Measurements from ENCODE around the gene ISM2. TPM values are rescaled to one million over a fixed set of nuclear protein-coding genes. Genes with fewer than 3 reads are reported as not detected.
A peak's percentile ranks its signal among the peaks of the same experiment; 100 is the strongest.
"Not testable (repeated sequence)": the region's sequence is repeated elsewhere in the genome, so short reads cannot be mapped to it uniquely, and the experiment has no call there.

Gene ISM2
- total RNA-seq: not detected

GRCh38 chr14:77498120-77498979 lies at the start of gene ISM2:
Gene ISM2, minus strand, starts transcription at chr14:77498816. Its CDS starts 23 bp downstream, at chr14:77498793.
- ChIA-PET POLR2A (no interaction called here), CTCF (interaction anchor here (1.0 kb wide), 1 partner anchor 11 kb away, joined by 3 read pairs; no protein-coding TSS in a partner anchor)
- peaks cover 3% of the 10 kb centered on the region for H3K9me3 Mint-ChIP-seq
- peaks cover 6% of the 10 kb centered on the region for H3K4me1 Mint-ChIP-seq
- peak within 1 kb of the TSS; percentile 59 for H3K4me3 Mint-ChIP-seq
- H3K36me3 Mint-ChIP-seq (ENCODE audit: low read depth): peaks cover 4% of the 10 kb centered on the region
- peaks cover 44% of the 10 kb centered on the region for H3K27me3 Mint-ChIP-seq
- no peak within 1 kb of the TSS for H3K27ac Mint-ChIP-seq
- DNase-seq: peak; percentile 54

GRCh38 chr14:77547512-77548180 lies 49.0 kb upstream of the ISM2 start:
- Mint-ChIP-seq H3K27ac (no peak overlapping the region), H3K4me1 (peaks cover 7% of the 10 kb centered on the region), H3K4me3 (no peak overlapping the region), H3K9me3 (no peaks in the 10 kb centered on the region), H3K36me3 (ENCODE audit: low read depth) (peaks cover 47% of the 10 kb centered on the region), H3K27me3 (no peaks in the 10 kb centered on the region)
- POLR2A ChIA-PET: no interaction called here
- no peak for DNase-seq
- CTCF ChIA-PET: no interaction called here

GRCh38 chr14:77545171-77545570 lies 46.6 kb upstream of the ISM2 start:
- H3K4me1 Mint-ChIP-seq: peaks cover 17% of the 10 kb centered on the region
- H3K4me3 Mint-ChIP-seq, H3K9me3 Mint-ChIP-seq, DNase-seq, H3K27ac Mint-ChIP-seq, POLR2A ChIA-PET, H3K27me3 Mint-ChIP-seq: not testable (repeated sequence)
- CTCF ChIA-PET: interaction anchor here (1.0 kb wide), 1 partner anchor 51 kb away, joined by 4 read pairs; no protein-coding TSS in a partner anchor
- peaks cover 39% of the 10 kb centered on the region for H3K36me3 Mint-ChIP-seq (ENCODE audit: low read depth)

- Mint-ChIP-seq H3K27me3 (no peaks in the 10 kb centered on the region), H3K36me3 (ENCODE audit: low read depth) (peaks cover 34% of the 10 kb centered on the region), H3K27ac (no peak overlapping the region), H3K9me3 (no peaks in the 10 kb centered on the region), H3K4me3 (no peak overlapping the region), H3K4me1 (peaks cover 17% of the 10 kb centered on the region)
- POLR2A ChIA-PET: no interaction called here
- DNase-seq: no peak
- CTCF ChIA-PET: no interaction called here
Observed at GRCh38 chr14:77544571-77544970, 46.0 kb upstream of the ISM2 start.

GRCh38 chr14:77543637-77544334 lies 45.2 kb upstream of the ISM2 start:
- H3K9me3 Mint-ChIP-seq: no peaks in the 10 kb centered on the region
- peaks cover 32% of the 10 kb centered on the region for H3K36me3 Mint-ChIP-seq (ENCODE audit: low read depth)
- CTCF ChIA-PET: interaction anchor here (1.6 kb wide), 1 partner anchor 8 kb away, joined by 4 read pairs; no protein-coding TSS in a partner anchor
- H3K27me3 Mint-ChIP-seq: no peaks in the 10 kb centered on the region
- POLR2A ChIA-PET: no interaction called here
- H3K4me3 Mint-ChIP-seq: no peak overlapping the region
- DNase-seq: no peak
- H3K27ac Mint-ChIP-seq: no peak overlapping the region
- H3K4me1 Mint-ChIP-seq: peaks cover 17% of the 10 kb centered on the region

- no peak for DNase-seq
- Mint-ChIP-seq H3K27ac (no peak overlapping the region), H3K36me3 (ENCODE audit: low read depth) (peaks cover 28% of the 10 kb centered on the region), H3K9me3 (no peaks in the 10 kb centered on the region), H3K4me1 (peaks cover 17% of the 10 kb centered on the region), H3K4me3 (no peak overlapping the region), H3K27me3 (no peaks in the 10 kb centered on the region)
- ChIA-PET POLR2A (no interaction called here), CTCF (interaction anchor here (1.6 kb wide), 1 partner anchor 9 kb away, joined by 4 read pairs; no protein-coding TSS in a partner anchor)
Observed at GRCh38 chr14:77543240-77543551, 44.6 kb upstream of the ISM2 start.

- ChIA-PET CTCF (interaction anchor here (0.6 to 1.6 kb wide), 4 partner anchors 9 to 160 kb away, joined by 3 to 4 read pairs (median 3); no protein-coding TSS in a partner anchor), POLR2A (interaction anchor here (0.6 kb wide), 1 partner anchor 22 kb away, joined by 4 read pairs; no protein-coding TSS in a partner anchor)
- Mint-ChIP-seq H3K27ac (no peak overlapping the region), H3K9me3 (no peaks in the 10 kb centered on the region), H3K4me3 (no peak overlapping the region), H3K4me1 (peaks cover 17% of the 10 kb centered on the region), H3K27me3 (no peaks in the 10 kb centered on the region), H3K36me3 (ENCODE audit: low read depth) (peaks cover 25% of the 10 kb centered on the region)
- DNase-seq: no peak
Observed at GRCh38 chr14:77542421-77543239, 44.0 kb upstream of the ISM2 start.

- peaks cover 23% of the 10 kb centered on the region for H3K36me3 Mint-ChIP-seq (ENCODE audit: low read depth)
- peaks cover 17% of the 10 kb centered on the region for H3K4me1 Mint-ChIP-seq
- no peaks in the 10 kb centered on the region for H3K9me3 Mint-ChIP-seq
- DNase-seq: no peak
- no peak overlapping the region for H3K4me3 Mint-ChIP-seq
- peak overlapping the region; percentile 6 for H3K27ac Mint-ChIP-seq
- POLR2A ChIA-PET: interaction anchor here (0.6 kb wide), 1 partner anchor 23 kb away, joined by 4 read pairs; no protein-coding TSS in a partner anchor
- CTCF ChIA-PET: interaction anchor here (0.6 to 0.7 kb wide), 2 partner anchors 24 to 160 kb away, joined by 3 read pairs; no protein-coding TSS in a partner anchor
- no peaks in the 10 kb centered on the region for H3K27me3 Mint-ChIP-seq
Observed at GRCh38 chr14:77541905-77542304, 43.3 kb upstream of the ISM2 start.

GRCh38 chr14:77536951-77537350 lies 38.3 kb upstream of the ISM2 start:
- H3K4me3 Mint-ChIP-seq, DNase-seq, H3K27ac Mint-ChIP-seq, CTCF ChIA-PET, H3K27me3 Mint-ChIP-seq, H3K4me1 Mint-ChIP-seq, H3K9me3 Mint-ChIP-seq, POLR2A ChIA-PET: not testable (repeated sequence)
- H3K36me3 Mint-ChIP-seq (ENCODE audit: low read depth): peaks cover 21% of the 10 kb centered on the region

GRCh38 chr14:77531071-77531470 lies 32.5 kb upstream of the ISM2 start:
- no peak for DNase-seq
- CTCF ChIA-PET: interaction anchor here (1.2 to 1.5 kb wide), 2 partner anchors 80 to 85 kb away, joined by 3 to 5 read pairs; no protein-coding TSS in a partner anchor
- peaks cover 16% of the 10 kb centered on the region for H3K36me3 Mint-ChIP-seq (ENCODE audit: low read depth)
- H3K4me1 Mint-ChIP-seq: peaks cover 9% of the 10 kb centered on the region
- no peak overlapping the region for H3K4me3 Mint-ChIP-seq
- no peaks in the 10 kb centered on the region for H3K9me3 Mint-ChIP-seq
- H3K27me3 Mint-ChIP-seq: no peaks in the 10 kb centered on the region
- H3K27ac Mint-ChIP-seq: no peak overlapping the region
- POLR2A ChIA-PET: no interaction called here

GRCh38 chr14:77529963-77530362 lies 31.3 kb upstream of the ISM2 start:
- POLR2A ChIA-PET: no interaction called here
- CTCF ChIA-PET: interaction anchor here (0.6 to 1.5 kb wide), 4 partner anchors 79 to 820 kb away, joined by 3 to 5 read pairs (median 3); no protein-coding TSS in a partner anchor
- no peak for DNase-seq
- Mint-ChIP-seq H3K27ac (no peak overlapping the region), H3K4me1 (peaks cover 9% of the 10 kb centered on the region), H3K27me3 (no peaks in the 10 kb centered on the region), H3K4me3 (no peak overlapping the region), H3K36me3 (ENCODE audit: low read depth) (peaks cover 8% of the 10 kb centered on the region), H3K9me3 (no peaks in the 10 kb centered on the region)

- no peaks in the 10 kb centered on the region for H3K9me3 Mint-ChIP-seq
- H3K27me3 Mint-ChIP-seq: no peaks in the 10 kb centered on the region
- H3K27ac Mint-ChIP-seq: no peak overlapping the region
- DNase-seq: no peak
- H3K36me3 Mint-ChIP-seq (ENCODE audit: low read depth): peaks cover 4% of the 10 kb centered on the region
- H3K4me1 Mint-ChIP-seq: peaks cover 9% of the 10 kb centered on the region
- no peak overlapping the region for H3K4me3 Mint-ChIP-seq
- POLR2A ChIA-PET: no interaction called here
- CTCF ChIA-PET: no interaction called here
Observed at GRCh38 chr14:77529213-77529612, 30.6 kb upstream of the ISM2 start.
